CD4-positive, alpha-beta T cell treated with Interleukin-15 for 1 hour (primary cell): Measurements from ENCODE around the gene KRT36.

Source experiments
- DNase-seq: peaks from one replicate; pipeline ENCODE4 v3.0.0-alpha.2; 2020

The KRT36 gene

GRCh38 chr17:41521574-41522261 is 32.0 kb upstream of the KRT36 start:
- no peak for DNase-seq

- DNase-seq: no peak
These were observed 31.3 kb upstream of the KRT36 start for GRCh38 chr17:41520821-41521521.

GRCh38 chr17:41519501-41520224 is 30.0 kb upstream of the KRT36 start:
- DNase-seq: no peak

- DNase-seq: no peak
These were observed 29.2 kb upstream of the KRT36 start, which contains the start of gene KRT15 for GRCh38 chr17:41518789-41519449. Gene KRT15, minus strand, starts transcription at chr17:41518890. Its CDS starts 63 bp downstream, at chr17:41518827.

- DNase-seq: no peak
These were observed 28.3 kb upstream of the KRT36 start for GRCh38 chr17:41518031-41518430.

GRCh38 chr17:41516830-41517283 is 27.1 kb upstream of the KRT36 start:
- DNase-seq: no peak

GRCh38 chr17:41516147-41516829 is 26.6 kb upstream of the KRT36 start:
- DNase-seq: no peak

- no peak for DNase-seq
These were observed 23.4 kb upstream of the KRT36 start for GRCh38 chr17:41513168-41513547.

GRCh38 chr17:41512546-41513167 is 22.9 kb upstream of the KRT36 start:
- peak; percentile 24 for DNase-seq

- no peak for DNase-seq
These were observed 22.0 kb upstream of the KRT36 start for GRCh38 chr17:41511716-41512115.

- no peak for DNase-seq
These were observed 21.4 kb upstream of the KRT36 start for GRCh38 chr17:41511116-41511515.

GRCh38 chr17:41510251-41511065 is 20.7 kb upstream of the KRT36 start:
- no peak for DNase-seq

GRCh38 chr17:41507315-41507880 is 17.7 kb upstream of the KRT36 start:
- no peak for DNase-seq

GRCh38 chr17:41505809-41506767 is 16.4 kb upstream of the KRT36 start:
- no peak for DNase-seq

- DNase-seq: no peak
These were observed 15.5 kb upstream of the KRT36 start, which contains the start of gene KRT13 for GRCh38 chr17:41505007-41505808. Gene KRT13, minus strand, starts transcription at chr17:41505612. Its CDS starts 62 bp downstream, at chr17:41505550.

GRCh38 chr17:41504246-41504977 is 14.7 kb upstream of the KRT36 start:
- no peak for DNase-seq

GRCh38 chr17:41503202-41503601 is 13.5 kb upstream of the KRT36 start:
- no peak for DNase-seq
